ENCODE measurements around the gene CCDC187. TPM values are rescaled to one million over a fixed set of nuclear protein-coding genes. Genes with fewer than 3 reads are reported as not detected.

CCDC187 gene
- polyA plus RNA-seq, 1 donor: 0.06 TPM

- no peak for DNase-seq (ENCODE audit: low read depth)
Measured at GRCh38 chr9:136253246-136254130, 50.4 kb downstream of the CCDC187 start.

DNA sequence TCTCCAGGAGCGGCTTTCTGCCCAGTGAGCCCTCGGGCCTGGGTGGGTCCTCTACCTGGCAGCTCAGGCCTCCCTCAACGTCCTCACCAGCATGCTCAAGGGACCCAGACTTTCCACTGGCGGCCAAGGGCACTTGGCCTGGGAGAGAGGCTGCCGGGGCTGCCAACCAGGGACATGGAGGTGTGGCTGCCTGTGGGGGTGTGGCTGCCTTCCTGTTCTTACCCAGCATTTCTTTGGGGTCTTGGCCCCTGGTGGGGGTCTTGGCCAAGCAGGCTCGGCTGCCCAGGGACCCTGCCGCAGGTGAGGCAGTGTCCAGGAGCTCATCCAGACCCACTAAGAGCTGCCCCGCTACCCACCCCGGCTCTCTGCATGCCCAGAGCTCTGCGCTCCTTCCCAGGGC is 51.0 kb downstream of the CCDC187 start:
- no peak for DNase-seq (ENCODE audit: low read depth)

DNA sequence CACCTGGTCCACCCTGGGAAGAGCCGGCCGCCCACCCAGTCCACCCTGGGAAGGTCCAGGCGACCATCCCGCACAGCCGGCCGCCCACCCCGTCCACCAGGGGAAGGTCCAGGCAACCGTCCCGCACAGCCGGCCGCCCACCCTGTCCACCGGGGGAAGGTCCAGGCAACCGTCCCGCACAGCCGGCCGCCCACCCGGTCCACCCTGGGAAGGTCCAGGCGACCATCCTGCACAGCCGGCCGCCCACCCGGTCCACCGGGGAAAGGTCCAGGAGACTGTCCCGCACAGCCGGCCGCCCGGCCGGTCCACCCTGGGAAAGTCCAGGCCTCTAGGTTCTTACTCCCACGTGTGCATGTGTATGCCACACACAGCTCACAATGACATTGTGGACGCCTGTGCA is 51.6 kb downstream of the CCDC187 start:
- no peak for DNase-seq (ENCODE audit: low read depth)

GRCh38 chr9:136251264-136252115 is 52.4 kb downstream of the CCDC187 start:
- no peak for DNase-seq (ENCODE audit: low read depth)

DNA sequence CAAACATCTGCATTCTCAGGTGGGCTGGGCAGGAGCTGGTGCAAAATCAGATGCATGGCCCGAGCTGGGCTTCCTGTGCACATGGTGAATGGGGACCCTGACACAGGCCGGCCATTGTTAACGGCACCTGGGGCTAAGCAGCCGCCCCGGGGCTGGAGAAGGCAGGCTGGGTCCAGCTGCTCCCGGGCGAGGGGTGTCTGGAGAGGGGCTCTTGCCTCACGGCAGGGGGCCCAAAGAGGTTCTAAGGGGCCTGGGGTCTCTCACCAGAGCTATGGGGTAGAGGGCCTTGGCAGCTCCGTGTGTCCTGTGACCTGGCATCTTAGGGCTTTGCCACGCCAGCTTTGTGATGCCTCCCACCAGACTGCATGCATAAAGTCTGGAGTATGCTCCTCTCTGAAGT is 53.2 kb downstream of the CCDC187 start:
- no peak for DNase-seq (ENCODE audit: low read depth)

DNA sequence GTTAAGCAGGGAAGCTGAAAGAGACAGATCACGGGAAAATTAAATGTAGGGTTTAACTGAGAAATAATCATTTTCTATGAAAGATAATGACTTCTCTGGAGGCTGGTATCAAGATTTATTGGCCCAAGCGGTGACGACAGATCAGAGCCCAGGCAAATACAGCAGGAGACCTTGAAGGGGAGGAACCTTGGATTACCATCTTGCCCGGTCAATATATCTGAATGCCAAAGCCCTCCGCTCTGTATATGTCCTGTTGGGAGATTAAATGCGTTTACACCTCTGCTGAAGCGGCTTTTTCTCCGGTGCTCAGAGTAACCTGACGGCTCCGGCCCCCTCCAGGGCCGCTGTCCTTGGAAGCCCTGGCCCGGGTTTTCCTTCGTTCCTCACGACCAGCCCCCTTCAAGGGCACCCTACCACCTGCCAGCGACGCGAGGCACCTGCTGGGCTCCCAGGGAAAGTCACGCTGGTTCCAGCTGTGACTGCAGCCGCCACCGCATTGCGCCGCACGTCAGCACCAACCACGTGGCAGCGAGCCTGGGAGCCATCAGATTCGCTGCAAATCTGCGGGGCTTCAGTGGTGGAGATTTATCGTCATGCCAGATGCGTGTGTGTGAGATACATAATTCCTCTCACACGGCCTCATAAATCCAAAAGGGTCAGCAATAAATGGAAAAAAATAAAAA is 53.9 kb downstream of the CCDC187 start:
- DNase-seq (ENCODE audit: low read depth): no peak

GRCh38 chr9:136248951-136249876 is 54.7 kb downstream of the CCDC187 start:
- no peak for DNase-seq (ENCODE audit: low read depth)

- DNase-seq (ENCODE audit: low read depth): no peak
Measured at GRCh38 chr9:136247947-136248637, 55.8 kb downstream of the CCDC187 start.

- no peak for DNase-seq (ENCODE audit: low read depth)
Measured at GRCh38 chr9:136247551-136247916, 56.4 kb downstream of the CCDC187 start.

- no peak for DNase-seq (ENCODE audit: low read depth)
Measured at GRCh38 chr9:136246849-136247550, 56.9 kb downstream of the CCDC187 start.

DNA sequence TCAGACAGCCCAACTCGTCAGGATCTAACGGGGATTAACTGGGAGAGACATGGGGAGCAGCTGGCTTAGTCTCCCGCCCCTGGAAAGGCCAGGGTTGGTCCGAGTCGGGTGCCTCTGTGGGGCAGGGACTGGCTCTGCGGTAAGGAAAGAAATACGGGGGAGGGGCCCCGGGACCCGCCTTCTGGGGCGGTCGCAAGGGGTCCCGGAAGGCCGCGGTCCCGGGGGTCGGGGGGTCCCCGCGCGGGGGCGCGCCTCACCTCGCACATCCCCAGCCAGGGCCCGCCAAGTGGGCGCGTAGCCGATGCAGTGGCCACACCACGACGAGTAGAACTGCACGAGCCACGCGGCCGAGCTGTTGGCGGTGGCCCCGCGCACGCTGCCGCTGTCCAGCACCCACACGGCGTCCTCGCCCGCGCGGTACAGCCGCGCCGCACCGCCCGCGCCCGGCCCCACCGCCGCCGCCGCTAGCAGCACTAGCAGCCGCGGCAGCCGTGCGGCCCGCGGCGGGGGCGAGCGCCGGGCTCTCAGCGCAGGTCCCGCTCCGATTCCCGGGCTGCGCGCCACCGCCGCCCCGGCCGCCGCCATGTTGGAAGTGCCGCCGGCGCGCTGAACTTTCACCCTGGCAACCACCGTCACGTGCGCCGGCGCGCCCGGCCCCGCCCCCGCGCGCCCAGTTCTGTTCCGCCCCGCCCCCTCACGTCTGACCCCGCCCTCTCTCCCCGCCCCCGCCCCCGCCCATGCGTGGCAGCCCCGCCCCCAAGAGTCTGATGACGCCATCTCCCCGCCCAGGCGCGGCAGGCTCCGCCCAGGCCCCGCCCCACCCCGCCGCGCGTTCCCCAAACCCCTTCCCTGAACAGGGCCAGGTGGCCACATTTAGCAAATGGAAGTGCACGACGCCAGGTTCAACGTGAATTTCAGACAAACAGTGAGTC is 58.4 kb downstream of the CCDC187 start, which contains the start of gene QSOX2:
QSOX2 (minus strand) TSS at position 594 of the 932 bp plus-strand sequence; CDS start at position 585, 9 bp downstream.
- DNase-seq (ENCODE audit: low read depth): peak; percentile 55

GRCh38 chr9:136244969-136245218 is 59.0 kb downstream of the CCDC187 start:
- DNase-seq (ENCODE audit: low read depth): no peak

DNA sequence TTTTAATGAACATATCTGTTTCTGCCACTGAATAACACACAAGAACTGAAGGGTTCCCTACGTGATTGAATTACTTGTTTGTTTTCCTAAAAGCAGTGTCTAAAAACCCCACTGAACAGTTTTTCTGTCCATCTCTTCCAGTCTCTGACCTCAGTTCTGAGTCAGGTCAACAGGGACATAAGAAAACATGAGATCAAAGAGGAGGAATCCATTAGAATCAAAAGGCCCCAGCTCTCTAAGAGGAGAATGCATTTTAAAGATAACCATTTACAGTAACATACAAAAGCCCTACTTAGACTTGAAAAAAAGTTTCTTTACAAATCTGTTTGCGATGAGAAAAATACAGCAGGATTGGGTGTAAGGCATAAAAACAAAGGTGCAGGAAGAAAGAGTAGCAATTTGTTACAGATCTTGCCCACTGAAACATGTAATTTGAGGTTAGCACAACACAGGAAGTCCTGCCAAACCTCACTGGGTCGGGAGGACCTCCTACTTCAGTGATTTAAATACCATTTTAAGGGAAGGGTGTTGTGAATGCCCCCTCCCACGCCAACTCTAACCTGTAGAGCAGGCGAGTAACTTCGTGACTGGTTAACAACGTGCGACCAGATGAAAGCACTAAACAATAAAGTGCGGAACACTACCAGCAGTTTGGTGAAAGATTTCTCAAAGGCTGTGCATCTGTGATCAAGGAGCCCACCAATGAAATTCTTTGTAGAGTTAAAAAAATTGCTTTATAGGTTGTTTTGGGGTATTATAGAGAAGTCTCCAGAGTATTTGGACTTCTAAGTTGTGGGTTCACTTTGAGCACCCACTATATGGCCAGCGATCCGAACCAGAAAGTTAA is 59.5 kb downstream of the CCDC187 start:
- DNase-seq (ENCODE audit: low read depth): no peak

- DNase-seq (ENCODE audit: low read depth): no peak
Measured at GRCh38 chr9:136243631-136244030, 60.3 kb downstream of the CCDC187 start.

DNA sequence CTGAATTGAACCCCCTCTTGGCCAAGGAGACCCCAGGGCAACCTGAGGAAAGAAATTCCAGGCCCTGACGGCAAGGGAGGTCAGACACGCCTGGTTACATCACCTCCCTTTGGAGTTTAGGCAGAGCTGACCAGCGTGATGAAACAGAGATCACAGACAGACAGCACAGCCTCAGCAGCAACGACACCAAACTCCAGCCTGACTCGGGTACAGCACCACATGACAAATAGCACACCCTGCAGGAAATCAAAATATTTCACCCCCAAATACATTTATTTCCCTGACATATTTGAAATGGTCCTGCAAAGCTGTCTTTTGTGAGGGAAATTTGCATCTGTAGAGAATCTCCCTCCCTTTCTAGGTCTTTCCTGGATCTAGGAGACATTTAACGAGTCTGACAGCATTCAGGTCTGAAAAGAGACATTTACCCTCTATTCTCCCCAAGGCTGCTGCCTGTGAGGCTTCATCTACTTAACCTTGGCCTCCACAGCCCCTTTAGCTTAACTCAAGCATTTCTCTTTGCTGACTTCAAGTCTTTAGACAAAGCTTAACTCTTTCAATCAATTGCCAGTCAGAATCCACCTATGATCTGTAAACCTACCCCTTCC is 60.9 kb downstream of the CCDC187 start:
- DNase-seq (ENCODE audit: low read depth): no peak

DNA sequence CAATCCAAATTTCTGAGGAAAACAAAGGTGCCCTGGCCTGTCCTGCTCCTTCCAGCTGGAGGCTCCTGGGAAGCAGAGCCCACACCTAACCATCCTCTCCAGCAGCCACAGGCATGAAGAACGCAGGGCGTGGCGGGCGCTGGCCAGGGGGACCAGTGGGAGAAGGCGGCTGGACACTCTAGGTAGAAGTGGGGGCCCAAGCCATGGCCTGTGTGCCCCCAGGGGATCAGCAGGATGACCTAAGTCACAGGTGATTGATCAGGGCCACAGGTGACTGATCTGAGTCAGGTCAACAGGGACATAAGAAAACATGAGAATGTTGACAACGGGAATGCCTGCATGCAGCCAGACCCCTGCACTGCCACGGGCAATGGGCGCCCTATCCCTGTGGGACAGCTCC is 61.6 kb downstream of the CCDC187 start:
- no peak for DNase-seq (ENCODE audit: low read depth)

DNA sequence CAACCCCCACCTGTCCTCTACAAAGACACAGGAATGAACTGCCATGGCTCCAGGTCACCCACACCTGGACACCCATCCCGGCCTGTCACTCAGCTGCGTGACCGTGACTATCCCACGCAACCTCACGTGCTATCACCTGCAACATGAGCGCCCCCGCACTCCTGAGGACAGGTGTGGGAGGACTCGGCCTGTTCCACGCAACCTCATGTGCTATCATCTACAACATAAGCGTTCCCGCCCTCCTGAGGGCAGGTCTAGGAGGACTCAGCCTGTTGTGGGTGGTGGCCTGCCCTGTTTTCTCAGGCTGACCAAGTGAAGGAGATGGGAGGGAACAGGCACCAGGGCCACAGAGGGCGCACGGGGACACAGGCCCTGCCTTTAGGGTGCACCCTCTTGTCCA is 62.4 kb downstream of the CCDC187 start:
- no peak for DNase-seq (ENCODE audit: low read depth)

DNA sequence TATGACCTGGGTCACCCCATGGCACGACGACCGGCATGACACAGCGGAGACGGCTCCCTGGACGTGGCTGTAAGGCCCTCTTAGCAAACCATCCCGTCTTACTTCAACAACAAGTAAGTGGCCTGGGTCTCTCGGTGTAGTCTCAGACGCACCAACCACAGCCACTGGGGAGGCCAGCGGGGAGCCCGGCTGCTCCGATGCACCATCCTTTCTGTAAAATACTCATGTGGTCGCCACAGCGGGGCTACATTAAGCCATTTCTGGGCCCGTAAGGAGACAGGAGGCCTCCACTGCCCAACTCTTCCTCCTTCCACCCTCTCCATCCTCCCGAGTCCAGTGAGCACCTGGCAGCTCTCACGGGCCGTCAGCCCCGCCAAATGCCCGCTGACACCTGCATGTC is 63.0 kb downstream of the CCDC187 start:
- no peak for DNase-seq (ENCODE audit: low read depth)
